Mucosa of descending colon (tissue), 3 donors: ENCODE measurements around the gene MAOA. TPM values are rescaled to one million over a fixed set of nuclear protein-coding genes. Genes with fewer than 3 reads are reported as not detected.

Experiments
- ATAC-seq: fragments of 200-7000 bp; cut with Tn5 transposase; one replicate; pipeline ENCODE4 v1.9.1; 2020; ENCODE audit warnings: mild to moderate bottlenecking, moderate library complexity
- DNase-seq, 3 donors: peaks; one replicate each; pipeline ENCODE4 v3.0.0-alpha.2; 2020
- H3K36me3 ChIP-seq: fragments of 200-600 bp; one replicate; pipeline ENCODE4 v1.8.0; 2021; ENCODE audit warnings: low read depth, mild to moderate bottlenecking
- H3K4me1 ChIP-seq: fragments of 200-600 bp; one replicate; pipeline ENCODE4 v1.8.0; 2021; ENCODE audit warnings: low read depth, mild to moderate bottlenecking
- H3K4me3 ChIP-seq: fragments of 200-600 bp; one replicate; pipeline ENCODE4 v1.8.0; 2021; ENCODE audit warnings: mild to moderate bottlenecking
- H3K9me3 ChIP-seq: fragments of 200-600 bp; one replicate; pipeline ENCODE4 v1.8.0; 2021; ENCODE audit warnings: mild to moderate bottlenecking
- intact Hi-C, 2 donors: fragments of 100-400 bp; cut with DNase I in 1 of 2; cut with micrococcal nuclease in 1 of 2; formaldehyde crosslinking; loops; one replicate each; pipeline versions ENCODE4 v1.11.0 to v1.11.1; 2022; cut with DNase I, micrococcal nuclease
- total RNA-seq, 3 donors: library from RNA; stranded (reverse); fragmentation: NEBNext Ultra II Directional in 2 of 3; extraction: Animal tissue kit (Norgen Biotek cat#: 25700) in 2 of 3; gene quantifications; one replicate each; pipeline versions ENCODE4 v1.2.1 to v1.2.4, GENCODE V29; 2021 to 2023
- TF ChIP-seq, protein P1 (sequence below): fragments of 200-600 bp; IDR thresholded peaks from one replicate; pipeline ENCODE4 v1.8.0; 2022; ENCODE audit warnings: antibody characterized with exemption, mild to moderate bottlenecking
- donor health status: DM: no; HTN: no; CAD: no; lungs with moderate emphysema.
- donor health status: DM: no; HTN: no; CAD: no.
- donor health status: DM: no; HTN: yes; CAD: no.

The MAOA gene
- total RNA-seq, 3 donors from 2014 or later = 270 to 401 (median 390) TPM

DNA sequence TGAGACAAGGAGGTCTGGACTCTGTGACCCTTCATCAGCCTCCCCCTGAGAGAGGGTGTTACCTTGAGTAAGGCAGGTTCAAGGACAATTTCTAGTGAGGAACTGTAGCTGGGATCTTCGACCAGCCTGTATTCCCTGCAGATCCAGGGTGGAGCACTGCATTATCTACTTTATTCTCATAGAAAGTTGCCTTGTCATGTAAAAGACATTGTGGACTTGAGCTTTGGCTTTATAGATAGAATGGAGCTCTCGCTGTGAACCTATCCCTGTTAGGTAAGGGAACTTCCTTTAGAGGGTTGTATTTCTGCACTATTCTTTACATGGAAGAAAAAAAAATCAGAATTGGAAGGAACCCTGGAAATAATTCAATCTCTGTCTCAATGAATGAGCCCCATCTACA, 91.4 kb downstream of the MAOA start:
- Histone ChIP-seq H3K4me3 (no peak overlapping the region), H3K4me1 (peaks cover 2% of the 10 kb centered on the region), H3K9me3 (no peaks in the 10 kb centered on the region), H3K36me3 (no peaks in the 10 kb centered on the region)
- no peak for ATAC-seq
- TF ChIP-seq, protein P1, sequence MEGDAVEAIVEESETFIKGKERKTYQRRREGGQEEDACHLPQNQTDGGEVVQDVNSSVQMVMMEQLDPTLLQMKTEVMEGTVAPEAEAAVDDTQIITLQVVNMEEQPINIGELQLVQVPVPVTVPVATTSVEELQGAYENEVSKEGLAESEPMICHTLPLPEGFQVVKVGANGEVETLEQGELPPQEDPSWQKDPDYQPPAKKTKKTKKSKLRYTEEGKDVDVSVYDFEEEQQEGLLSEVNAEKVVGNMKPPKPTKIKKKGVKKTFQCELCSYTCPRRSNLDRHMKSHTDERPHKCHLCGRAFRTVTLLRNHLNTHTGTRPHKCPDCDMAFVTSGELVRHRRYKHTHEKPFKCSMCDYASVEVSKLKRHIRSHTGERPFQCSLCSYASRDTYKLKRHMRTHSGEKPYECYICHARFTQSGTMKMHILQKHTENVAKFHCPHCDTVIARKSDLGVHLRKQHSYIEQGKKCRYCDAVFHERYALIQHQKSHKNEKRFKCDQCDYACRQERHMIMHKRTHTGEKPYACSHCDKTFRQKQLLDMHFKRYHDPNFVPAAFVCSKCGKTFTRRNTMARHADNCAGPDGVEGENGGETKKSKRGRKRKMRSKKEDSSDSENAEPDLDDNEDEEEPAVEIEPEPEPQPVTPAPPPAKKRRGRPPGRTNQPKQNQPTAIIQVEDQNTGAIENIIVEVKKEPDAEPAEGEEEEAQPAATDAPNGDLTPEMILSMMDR = no peak
- intact Hi-C loops = no loop called here
- DNase-seq = no peak

DNA sequence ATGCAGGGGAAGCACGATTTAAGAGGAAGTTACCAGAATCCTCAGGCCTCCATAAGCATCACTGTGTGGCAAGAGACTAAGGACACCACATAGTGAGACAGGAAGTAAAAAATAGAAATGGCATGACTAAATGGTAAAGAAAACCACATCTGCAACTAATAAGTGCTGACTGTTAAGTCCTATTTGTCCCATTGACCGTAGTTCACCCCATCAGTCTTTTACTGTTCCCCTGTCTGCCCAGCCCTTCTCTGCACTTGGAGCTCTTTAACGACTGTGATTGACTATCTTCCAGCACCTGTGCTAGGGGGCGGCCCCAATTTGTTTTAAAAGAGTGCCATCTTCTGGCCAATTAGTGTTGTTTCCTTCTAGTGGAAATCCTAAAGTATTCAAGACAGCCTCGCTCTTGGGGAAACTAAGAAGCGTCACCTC, 94.2 kb downstream of the MAOA start:
- intact Hi-C loops = loop anchor here in 1 of 2 donors (10.0 kb wide), 1 partner anchor 185 kb away; no protein-coding TSS in a partner anchor
- Histone ChIP-seq H3K36me3 (no peaks in the 10 kb centered on the region), H3K9me3 (no peaks in the 10 kb centered on the region), H3K4me1 (peaks cover 2% of the 10 kb centered on the region), H3K4me3 (no peak overlapping the region)
- peak; percentile 86 for ATAC-seq
- TF ChIP-seq, protein P1 = no peak
- peak in 1 of 3 donors; percentile 52 for DNase-seq

DNA sequence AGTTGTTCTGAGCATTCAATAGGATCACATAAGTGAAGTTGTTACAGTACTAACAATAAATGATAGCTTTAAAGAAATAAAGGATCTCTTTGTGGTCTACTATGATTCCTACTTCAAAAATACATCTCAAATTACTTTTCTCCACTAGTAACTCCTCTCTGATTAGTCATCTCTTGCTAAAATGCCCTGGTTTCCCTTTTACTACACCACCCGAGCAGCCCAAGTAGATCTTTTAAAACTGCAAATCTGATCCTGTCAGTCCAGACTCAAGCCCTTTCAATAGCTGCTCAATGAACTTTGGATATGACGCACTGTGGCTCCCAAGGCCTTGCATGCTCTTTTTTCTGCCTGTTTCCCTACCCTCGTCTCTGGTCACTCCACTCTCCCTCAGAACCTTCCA, 97.5 kb downstream of the MAOA start:
- DNase-seq = no peak
- Histone ChIP-seq H3K36me3 (no peaks in the 10 kb centered on the region), H3K9me3 (no peaks in the 10 kb centered on the region), H3K4me3 (no peak overlapping the region), H3K4me1 (peaks cover 2% of the 10 kb centered on the region)
- no peak for ATAC-seq
- intact Hi-C loops = loop anchor here in 1 of 2 donors (10.0 kb wide), 1 partner anchor 189 kb away; no protein-coding TSS in a partner anchor
- TF ChIP-seq, protein P1 = no peak

DNA sequence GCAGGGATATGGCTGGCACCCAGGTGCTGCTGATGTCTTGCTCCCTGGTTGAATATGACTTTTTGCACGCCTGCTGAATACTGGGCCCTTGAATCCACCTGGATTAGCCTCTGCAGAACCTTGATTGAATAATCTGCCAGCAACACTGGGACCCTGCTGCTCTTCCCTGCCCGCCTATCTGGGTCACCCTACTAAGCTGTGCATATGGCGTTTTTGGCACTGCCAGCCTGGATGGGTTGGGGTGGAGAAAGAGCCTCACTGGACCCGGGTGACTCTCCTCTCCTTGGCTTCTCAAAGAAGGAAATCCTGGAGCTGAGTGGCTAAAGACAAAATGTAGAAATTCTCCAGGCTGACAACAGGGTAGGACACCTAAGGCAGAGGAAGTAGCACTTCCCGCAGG, 100.0 kb downstream of the MAOA start:
- ATAC-seq (no peak), DNase-seq (no peak)
- Histone ChIP-seq H3K9me3 (no peaks in the 10 kb centered on the region), H3K4me1 (no peaks in the 10 kb centered on the region), H3K4me3 (no peak overlapping the region), H3K36me3 (no peaks in the 10 kb centered on the region)
- intact Hi-C loops = loop anchor here in 1 of 2 donors (10.0 kb wide), 1 partner anchor 191 kb away; no protein-coding TSS in a partner anchor
- TF ChIP-seq, protein P1 = no peak

DNA sequence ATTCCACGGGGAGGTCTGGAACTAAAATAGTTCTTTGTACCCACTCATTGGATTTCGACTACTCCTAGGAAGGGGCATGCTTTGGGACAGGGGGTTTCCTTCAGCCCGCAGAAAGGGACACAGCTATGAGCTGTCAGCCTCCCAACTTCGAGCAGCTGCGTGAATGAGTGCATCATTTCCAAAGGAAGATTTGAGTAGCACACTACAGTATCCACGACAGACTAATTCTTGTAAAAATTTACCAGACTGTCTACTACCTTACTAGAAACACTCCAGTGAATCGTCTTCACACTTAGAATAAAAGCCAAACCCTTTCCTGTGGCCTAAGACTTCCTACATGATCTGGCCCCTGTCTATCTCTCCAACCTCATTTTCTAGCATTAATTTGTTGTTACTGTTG, 101.9 kb downstream of the MAOA start:
- DNase-seq = no peak
- intact Hi-C loops = loop anchor here in 1 of 2 donors (10.0 kb wide), 1 partner anchor 193 kb away; no protein-coding TSS in a partner anchor
- Histone ChIP-seq H3K9me3 (no peaks in the 10 kb centered on the region), H3K36me3 (no peaks in the 10 kb centered on the region), H3K4me1 (no peaks in the 10 kb centered on the region), H3K4me3 (no peak overlapping the region)
- ATAC-seq = no peak
- TF ChIP-seq, protein P1 = no peak
